HG03064 (cell line): ENCODE data around the gene GET4.
"Not testable (repeated sequence)": the region's sequence is repeated elsewhere in the genome, so short reads cannot be mapped to it uniquely, and the experiment has no call there.

Experiments used
- ATAC-seq: cut with Tn5 transposase; IDR thresholded peaks from one replicate; pipeline ENCODE4 v1.9.1; 2021; ENCODE audit warnings: low read depth; ENCODE audit not compliant: unreplicated experiment

The GET4 gene

GRCh38 chr7:844514-844913 lies 31.8 kb upstream of the GET4 start:
- ATAC-seq, result no peak

- ATAC-seq, result no peak
Observed at GRCh38 chr7:845091-845490, 31.3 kb upstream of the GET4 start.

- no peak for ATAC-seq
Observed at GRCh38 chr7:845731-846130, 30.6 kb upstream of the GET4 start.

GRCh38 chr7:846958-847650 lies 29.2 kb upstream of the GET4 start:
- not testable (repeated sequence) for ATAC-seq

GRCh38 chr7:847728-848127 lies 28.6 kb upstream of the GET4 start:
- not testable (repeated sequence) for ATAC-seq

- ATAC-seq, result no peak
Observed at GRCh38 chr7:849145-849544, 27.2 kb upstream of the GET4 start.

GRCh38 chr7:849781-850180 lies 26.6 kb upstream of the GET4 start:
- no peak for ATAC-seq

GRCh38 chr7:851204-851603 lies 25.1 kb upstream of the GET4 start:
- ATAC-seq, result no peak

GRCh38 chr7:853366-854117 lies 22.8 kb upstream of the GET4 start:
- ATAC-seq, result no peak

GRCh38 chr7:854118-854775 lies 22.1 kb upstream of the GET4 start:
- no peak for ATAC-seq

- ATAC-seq, result no peak
Observed at GRCh38 chr7:855686-856369, 20.5 kb upstream of the GET4 start.

- ATAC-seq, result no peak
Observed at GRCh38 chr7:856444-857095, 19.8 kb upstream of the GET4 start.

- no peak for ATAC-seq
Observed at GRCh38 chr7:857661-858060, 18.7 kb upstream of the GET4 start.

- ATAC-seq, result no peak
Observed at GRCh38 chr7:859359-860030, 16.9 kb upstream of the GET4 start.

GRCh38 chr7:860149-860548 lies 16.2 kb upstream of the GET4 start:
- ATAC-seq, result no peak

- no peak for ATAC-seq
Observed at GRCh38 chr7:861222-861621, 15.1 kb upstream of the GET4 start.

GRCh38 chr7:862157-862556 lies 14.2 kb upstream of the GET4 start:
- no peak for ATAC-seq

- ATAC-seq, result no peak
Observed at GRCh38 chr7:863106-863505, 13.2 kb upstream of the GET4 start.

GRCh38 chr7:865921-866320 lies 10.4 kb upstream of the GET4 start:
- ATAC-seq, result no peak

GRCh38 chr7:867001-867405 lies 9.4 kb upstream of the GET4 start:
- no peak for ATAC-seq
